ENCODE results near the gene RPS5.
"Not testable (repeated sequence)": the region's sequence is repeated elsewhere in the genome, so short reads cannot be mapped to it uniquely, and the experiment has no call there.

DNA sequence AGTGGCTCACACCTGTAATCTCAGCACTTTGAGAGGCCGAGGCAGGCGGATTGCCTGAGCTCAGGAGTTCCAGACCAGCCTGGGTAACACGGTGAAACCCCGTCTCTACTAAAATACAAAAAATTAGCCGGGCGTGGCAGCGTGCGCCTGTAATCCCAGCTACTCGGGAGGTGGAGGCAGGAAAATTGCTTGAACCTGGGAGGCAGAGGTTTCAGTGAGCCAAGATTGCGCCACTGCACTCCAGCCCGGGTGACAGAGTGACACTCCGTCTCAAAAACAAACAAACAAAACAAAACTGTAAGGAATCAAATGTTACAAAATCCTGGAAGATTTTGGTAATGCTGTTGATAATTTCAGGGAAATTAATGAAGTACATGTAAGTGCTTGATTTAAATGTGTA, 39.0 kb upstream of the RPS5 start:
- not testable (repeated sequence) for TF ChIP-seq POLR2A (IDR thresholded peaks at IDR 0.05; ENCODE audit: low read length); GATA1 (IDR thresholded peaks at IDR 0.05; ENCODE audit: low read depth, low read length)
